GM18519 (cell line): ENCODE results near the gene FARS2.
"Not testable (repeated sequence)": the region's sequence is repeated elsewhere in the genome, so short reads cannot be mapped to it uniquely, and the experiment has no call there.

Source experiments
- ATAC-seq: cut with Tn5 transposase; IDR thresholded peaks from one replicate; pipeline ENCODE4 v1.9.1; 2021; ENCODE audit warnings: mild to moderate bottlenecking, moderate library complexity; ENCODE audit not compliant: unreplicated experiment, low FRiP score

The FARS2 gene

GRCh38 chr6:5645328-5646290 is 384.3 kb downstream of the FARS2 start:
- no peak for ATAC-seq

GRCh38 chr6:5652406-5653137 is 391.3 kb downstream of the FARS2 start:
- no peak for ATAC-seq

- ATAC-seq = no peak
Observed at GRCh38 chr6:5653801-5654200, 392.5 kb downstream of the FARS2 start.

GRCh38 chr6:5656226-5656625 is 394.9 kb downstream of the FARS2 start:
- ATAC-seq = no peak

GRCh38 chr6:5656695-5657094 is 395.4 kb downstream of the FARS2 start:
- ATAC-seq = not testable (repeated sequence)

- no peak for ATAC-seq
Observed at GRCh38 chr6:5657684-5658430, 396.5 kb downstream of the FARS2 start.

GRCh38 chr6:5659467-5659866 is 398.2 kb downstream of the FARS2 start:
- ATAC-seq = no peak

GRCh38 chr6:5660772-5661171 is 399.5 kb downstream of the FARS2 start:
- no peak for ATAC-seq

- ATAC-seq = no peak
Observed at GRCh38 chr6:5662797-5663196, 401.5 kb downstream of the FARS2 start.

GRCh38 chr6:5663259-5663658 is 401.9 kb downstream of the FARS2 start:
- no peak for ATAC-seq

- no peak for ATAC-seq
Observed at GRCh38 chr6:5663739-5664138, 402.4 kb downstream of the FARS2 start.

GRCh38 chr6:5664149-5664548 is 402.8 kb downstream of the FARS2 start:
- no peak for ATAC-seq

GRCh38 chr6:5665173-5665572 is 403.9 kb downstream of the FARS2 start:
- no peak for ATAC-seq

- ATAC-seq = no peak
Observed at GRCh38 chr6:5665667-5666066, 404.4 kb downstream of the FARS2 start.

- ATAC-seq = no peak
Observed at GRCh38 chr6:5666695-5667094, 405.4 kb downstream of the FARS2 start.

- ATAC-seq = no peak
Observed at GRCh38 chr6:5667737-5668136, 406.4 kb downstream of the FARS2 start.

GRCh38 chr6:5670381-5670780 is 409.1 kb downstream of the FARS2 start:
- no peak for ATAC-seq

- ATAC-seq = peak; percentile 47
Observed at GRCh38 chr6:5670811-5671561, 409.7 kb downstream of the FARS2 start.

GRCh38 chr6:5671601-5672559 is 410.6 kb downstream of the FARS2 start:
- ATAC-seq = no peak
